Activated CD8-positive, alpha-beta memory T cell treated with anti-CD3 and anti-CD28 coated beads, Interleukin-2, amount 50 U/mL, for 1 hour (primary cell): ENCODE measurements around the gene MRPL21.

Source experiments
- DNase-seq: peaks from one replicate; pipeline ENCODE4 v3.0.0-alpha.2; 2020; ENCODE audit errors: extremely low read depth

Gene MRPL21

DNA sequence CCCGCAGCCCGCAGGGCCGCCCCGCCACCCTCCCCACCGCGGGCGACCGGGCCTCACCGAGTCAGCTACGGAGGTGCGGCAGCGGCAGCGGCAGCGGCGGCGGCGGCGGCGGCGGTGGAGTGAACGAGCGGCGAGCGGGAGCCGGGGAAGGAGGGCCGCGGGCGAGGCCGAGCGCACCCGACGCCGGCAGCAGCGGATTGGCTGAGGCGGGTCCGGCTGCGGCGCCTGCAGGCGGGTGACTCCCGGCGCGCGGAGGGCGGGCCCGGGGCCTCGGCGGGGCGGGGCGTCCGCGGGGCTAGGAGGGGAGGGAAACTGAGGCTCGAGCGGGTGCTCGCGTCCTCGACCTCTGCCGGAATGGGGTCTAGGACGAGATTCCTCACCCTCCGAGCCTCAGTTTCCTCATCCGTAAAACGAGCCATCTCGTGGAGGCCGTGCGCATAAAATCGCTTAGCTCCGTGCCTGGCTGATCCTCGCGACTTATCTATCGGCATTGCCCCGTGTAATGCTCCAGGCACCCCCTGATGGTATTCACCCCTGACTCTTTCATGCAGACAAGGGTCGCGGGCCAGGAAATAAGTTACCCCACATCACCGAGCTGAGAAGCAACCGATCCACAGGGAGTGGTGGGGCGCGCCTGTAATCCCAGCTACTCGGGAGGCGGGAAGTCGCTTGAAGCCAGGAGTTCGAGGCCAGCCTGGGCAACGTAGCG is 61.8 kb downstream of the MRPL21 start, which contains the start of gene CPT1A:
Gene CPT1A, minus strand, starts transcription at position 199 of the 709 bp plus-strand sequence. CDS start 26,442 bp downstream, outside the sequence.
- DNase-seq = no peak
